Measurements from ENCODE around the gene LCN6.
"Not testable (repeated sequence)": the region's sequence is repeated elsewhere in the genome, so short reads cannot be mapped to it uniquely, and the experiment has no call there.

Gene LCN6

GRCh38 chr9:136782452-136782851, 34.1 kb upstream of the LCN6 start:
- DNase-seq = no peak

DNA sequence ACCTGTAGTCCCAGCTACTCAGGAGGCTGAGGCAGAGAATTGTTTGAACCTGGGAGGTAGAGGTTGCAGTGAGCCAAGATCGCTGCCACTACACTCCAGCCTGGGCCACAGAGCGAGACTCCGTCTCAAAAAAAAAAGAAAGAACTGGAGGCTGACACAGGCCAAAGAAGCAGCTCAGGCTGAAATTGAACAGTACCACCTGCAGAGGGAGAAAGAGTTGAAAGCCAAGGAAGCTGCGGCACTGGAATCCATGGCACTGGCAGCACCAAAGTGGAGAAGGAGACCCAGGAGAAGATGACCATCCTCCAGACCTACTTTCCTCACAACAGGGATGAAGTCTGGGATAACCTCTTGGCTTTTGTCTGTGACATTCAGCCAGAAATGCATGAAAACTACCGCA, 31.5 kb upstream of the LCN6 start:
- no peak for DNase-seq

DNA sequence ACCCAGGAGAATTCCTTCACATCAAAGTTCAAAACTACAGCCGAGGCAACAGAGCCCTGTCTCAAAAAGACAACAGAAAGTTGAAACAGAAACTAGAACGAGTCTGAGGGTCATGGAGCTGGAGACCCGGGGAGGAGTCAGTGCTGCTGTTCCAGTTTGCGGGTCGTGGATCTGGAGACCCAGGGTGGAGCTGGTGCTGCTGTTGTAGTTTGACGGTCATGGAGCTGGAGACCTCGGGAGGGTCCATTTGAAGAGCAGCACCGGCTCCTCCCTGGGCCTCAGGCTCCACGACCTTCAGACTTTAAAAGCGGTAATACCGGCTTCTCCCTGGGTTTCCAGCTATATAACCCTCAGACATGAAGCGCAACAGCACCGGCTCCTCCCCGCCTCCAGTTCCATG, 29.0 kb upstream of the LCN6 start:
- no peak for DNase-seq

DNA sequence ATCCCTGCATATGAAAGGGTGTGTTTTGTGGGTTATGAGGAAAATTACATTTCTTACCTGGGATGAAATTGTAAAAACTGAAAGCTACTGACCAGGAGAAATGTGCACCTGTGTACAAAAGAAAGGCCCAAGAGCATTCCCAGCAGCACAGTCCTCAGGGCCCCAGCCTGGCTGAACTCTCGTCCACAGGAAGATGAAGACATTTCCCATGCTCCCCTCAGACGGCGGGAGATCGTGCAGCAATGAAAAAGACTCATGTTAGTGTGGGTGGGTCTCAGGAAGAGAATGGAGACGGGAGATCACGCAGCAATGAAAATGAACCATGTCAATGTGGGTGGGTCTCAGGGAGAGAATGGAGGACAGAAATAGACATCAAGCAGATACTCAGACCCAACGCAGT, 28.6 kb upstream of the LCN6 start:
- DNase-seq = no peak

- no peak for DNase-seq
These were observed 26.9 kb upstream of the LCN6 start for GRCh38 chr9:136775191-136775590.

DNA sequence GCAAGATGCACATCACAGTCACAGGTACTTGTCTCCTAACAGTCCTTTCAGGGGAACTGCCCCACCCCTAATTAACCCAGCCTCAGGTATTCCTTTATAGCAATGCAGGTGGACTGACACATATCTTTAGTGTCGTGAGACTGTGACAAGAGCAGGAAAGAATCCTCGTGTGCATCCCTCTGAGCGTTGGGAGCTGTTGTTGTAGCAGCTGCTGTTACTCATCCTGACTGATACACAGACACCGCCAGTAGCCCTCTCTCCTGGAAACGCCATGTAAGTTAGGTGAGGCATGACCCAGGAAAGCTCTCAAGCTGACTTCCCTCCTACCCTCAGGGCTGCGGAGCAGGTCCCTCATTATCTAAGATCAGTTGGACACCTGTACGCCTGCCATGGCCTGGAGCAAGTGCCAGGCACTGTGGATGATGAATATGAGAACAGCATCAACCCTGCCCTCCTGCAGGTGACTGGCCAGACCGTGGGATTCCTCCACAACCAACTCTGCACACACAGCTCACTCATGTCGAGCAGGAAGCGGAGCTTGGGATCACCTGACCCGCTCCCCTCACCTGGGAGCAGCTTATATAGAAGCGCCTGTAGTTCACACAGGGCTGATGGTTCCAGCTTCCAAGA, 26.2 kb upstream of the LCN6 start:
- DNase-seq = no peak

DNA sequence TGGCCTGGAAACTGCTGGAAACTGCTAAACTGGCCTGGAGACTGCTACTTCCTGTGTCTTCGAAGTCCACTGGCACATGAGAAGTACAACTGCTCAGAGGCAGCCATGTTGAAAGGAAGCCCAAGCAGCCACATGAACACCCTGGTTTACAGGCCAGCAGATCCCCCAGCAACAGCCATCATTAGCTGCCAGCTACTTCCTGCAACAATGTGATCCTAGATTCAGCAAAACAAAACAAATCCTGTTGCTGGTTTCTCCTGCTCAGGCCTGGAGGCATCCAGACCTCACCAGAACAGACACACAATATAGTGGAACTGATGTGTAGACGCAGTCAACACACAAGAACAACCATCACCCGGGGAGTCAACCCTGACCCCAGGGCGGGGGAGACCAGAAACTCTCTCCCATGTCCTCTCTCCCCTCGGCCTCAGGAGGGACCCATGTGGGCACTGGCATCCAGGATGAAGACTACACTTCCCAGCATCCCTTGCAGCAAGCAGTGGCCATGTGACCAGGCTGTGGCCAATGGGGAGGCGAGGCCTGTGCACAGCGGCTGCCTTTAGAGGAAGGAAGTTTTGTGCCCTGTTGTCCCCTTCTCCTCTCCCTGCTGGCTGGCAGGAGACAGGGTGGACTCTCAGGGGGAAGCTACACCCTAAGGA, 25.2 kb upstream of the LCN6 start:
- DNase-seq = no peak

GRCh38 chr9:136771907-136772415, 23.6 kb upstream of the LCN6 start:
- DNase-seq = no peak

DNA sequence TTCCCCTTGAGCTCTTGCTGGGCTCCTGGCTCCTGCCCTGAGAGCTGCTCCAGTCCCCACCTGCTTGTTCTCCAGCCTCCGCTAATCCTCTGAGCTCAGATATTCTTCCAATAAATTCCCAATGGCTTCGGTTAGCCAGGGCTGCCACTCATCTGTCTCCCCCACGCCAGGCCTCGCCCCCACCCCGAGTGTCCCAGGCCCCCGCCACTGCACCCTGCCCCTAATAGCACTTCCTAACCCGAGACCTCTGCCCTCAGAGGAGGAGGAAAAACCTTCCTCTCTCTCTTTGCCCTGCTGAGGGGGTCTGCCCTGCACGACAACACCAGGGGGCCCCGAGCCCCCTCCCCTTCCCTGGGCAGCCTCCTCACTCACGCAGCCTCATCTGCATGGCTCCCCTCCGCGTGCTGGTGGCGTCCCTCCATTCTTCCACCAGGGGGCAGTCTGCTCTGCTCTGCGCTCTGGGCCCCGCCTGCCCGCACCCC, 21.4 kb upstream of the LCN6 start:
- DNase-seq = no peak

GRCh38 chr9:136766410-136767120, 18.2 kb upstream of the LCN6 start:
- DNase-seq = peak; percentile 44

GRCh38 chr9:136765745-136766409, 17.6 kb upstream of the LCN6 start:
- DNase-seq = not testable (repeated sequence)

DNA sequence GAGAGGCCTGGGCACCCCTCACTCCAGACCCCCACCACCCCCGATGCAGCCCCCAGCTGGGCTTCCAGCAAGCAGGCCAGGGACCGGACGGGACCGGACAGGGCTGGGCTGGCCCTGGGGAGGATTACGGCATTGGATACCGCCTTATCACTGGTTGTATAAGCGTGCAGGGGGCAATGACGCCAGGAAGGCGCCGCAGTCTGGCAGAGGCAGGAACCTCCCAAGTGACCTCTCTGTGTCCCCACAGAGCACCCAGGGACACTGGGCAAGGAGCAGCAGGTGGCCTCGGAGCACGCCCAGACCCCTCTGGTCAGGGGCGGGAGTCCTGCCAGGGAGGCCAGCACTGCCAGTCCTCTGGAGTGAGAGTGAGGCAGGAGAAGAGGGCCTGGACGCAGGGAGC, 16.7 kb upstream of the LCN6 start:
- DNase-seq = no peak

GRCh38 chr9:136764301-136764891, 16.1 kb upstream of the LCN6 start, which contains the start of gene LCN15:
Gene LCN15, minus strand, starts transcription at chr9:136764518. Its CDS starts 30 bp downstream, at chr9:136764488.
- DNase-seq = no peak

DNA sequence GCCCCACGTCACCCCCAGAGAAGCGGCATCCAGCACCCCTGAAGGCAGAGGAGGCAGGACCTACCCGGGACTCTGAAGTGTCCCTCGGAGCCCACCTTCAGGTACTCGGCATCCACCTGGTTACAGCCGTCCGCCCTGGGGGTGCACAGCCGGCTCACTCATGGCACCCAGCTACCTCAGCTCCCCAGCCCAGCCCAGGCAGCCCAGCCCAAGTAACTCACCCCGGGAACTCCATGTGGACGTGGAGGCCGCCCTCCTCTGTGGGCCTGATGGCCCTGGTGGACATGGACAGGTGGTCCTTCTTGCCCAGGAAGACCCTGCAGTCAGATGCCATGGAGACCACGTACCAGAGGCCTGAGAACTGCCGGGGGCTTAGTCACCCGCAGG, 15.3 kb upstream of the LCN6 start:
- no peak for DNase-seq

DNA sequence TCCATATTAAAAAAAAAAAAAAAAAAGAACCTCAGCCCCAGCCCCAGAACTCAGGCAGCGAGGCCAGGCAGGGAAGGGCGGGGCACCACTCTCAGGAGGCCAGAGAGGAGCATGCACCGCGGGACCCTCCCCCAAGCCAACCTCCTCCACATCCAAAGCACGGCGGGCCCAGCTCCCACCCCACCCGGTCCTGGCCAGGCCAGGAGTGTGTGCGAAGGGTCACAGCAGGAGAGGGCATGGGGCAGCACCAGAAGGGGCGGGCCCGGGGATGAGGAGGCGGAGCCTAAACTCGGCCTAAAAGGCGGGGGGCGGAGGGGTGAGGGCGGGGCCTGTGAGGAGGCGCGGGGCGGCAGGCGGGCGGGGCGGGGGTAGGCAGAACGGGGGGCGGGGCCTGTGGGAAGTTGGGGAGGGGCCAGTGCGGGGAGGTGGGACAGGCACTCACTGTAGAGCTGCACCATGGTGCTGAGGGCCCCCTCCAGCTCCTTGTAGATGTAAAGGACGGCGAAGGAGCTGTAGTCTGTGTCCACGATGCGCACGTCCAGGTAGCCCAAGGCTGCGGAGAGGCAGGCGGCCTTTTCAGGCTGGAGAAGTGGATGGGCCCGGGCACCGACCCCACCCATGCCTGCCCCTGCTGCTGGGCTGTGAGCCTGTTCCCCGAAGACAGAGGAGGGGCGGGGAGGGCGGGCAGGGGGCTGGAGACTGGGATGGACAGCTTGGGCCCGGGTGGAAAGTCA, 14.8 kb upstream of the LCN6 start:
- DNase-seq = no peak

DNA sequence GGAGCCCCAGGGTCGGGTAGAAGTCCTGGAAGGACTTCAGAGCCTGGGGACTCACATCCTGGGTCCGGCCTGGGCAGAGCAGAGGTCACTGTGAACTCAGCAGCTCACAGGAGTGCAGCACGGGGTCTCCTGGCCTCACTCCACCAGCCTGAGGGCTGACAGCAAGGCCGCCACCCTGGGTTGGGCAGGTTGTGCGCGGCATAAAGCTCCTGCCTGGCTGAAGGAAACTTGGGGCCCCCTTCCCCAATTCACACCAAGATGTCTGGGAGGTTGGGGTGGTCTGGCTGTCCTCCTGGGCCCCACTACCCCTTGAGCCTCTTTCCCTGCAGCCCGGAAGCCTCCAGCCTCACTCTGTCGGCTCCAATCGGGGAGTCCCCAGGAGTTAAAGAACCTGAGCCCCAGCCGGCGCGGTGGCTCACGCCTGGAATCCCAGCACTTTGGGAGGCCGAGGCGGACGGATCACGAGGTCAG, 13.9 kb upstream of the LCN6 start:
- DNase-seq = no peak

- no peak for DNase-seq
These were observed 13.2 kb upstream of the LCN6 start for GRCh38 chr9:136761545-136761981.

DNA sequence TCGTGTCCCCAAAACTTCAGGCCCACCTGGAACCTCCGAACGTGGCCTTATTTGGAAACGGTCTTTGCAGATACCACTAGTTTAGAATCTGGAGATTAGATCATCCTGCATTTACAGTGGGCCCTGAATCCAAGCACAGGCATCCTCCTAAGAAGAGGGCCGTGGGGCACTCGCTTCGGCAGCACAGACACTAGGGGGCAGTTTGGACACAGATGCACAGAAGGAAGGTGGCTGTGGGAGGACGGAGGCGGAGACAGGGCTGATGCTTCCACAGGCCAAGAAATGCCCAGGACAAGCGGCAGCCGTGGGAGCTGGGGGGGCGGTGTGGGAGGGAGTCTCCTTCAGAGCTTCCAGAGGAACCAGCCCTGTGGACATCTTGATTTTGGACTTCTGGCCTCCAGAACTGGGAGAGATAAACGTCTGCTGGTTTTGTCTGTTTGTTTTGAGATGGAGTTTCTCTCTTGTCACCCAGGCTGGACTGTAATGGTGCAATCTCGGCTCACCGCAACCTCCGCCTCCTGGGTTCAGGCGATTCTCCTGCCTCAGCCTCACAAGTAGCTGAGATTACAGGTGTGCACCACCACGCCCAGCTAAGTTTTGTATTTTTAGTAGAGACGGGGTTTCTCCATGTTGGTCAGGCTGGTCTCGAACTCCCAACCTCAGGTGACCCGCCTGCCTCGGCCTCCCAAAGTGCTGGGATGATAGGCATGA, 12.7 kb upstream of the LCN6 start:
- DNase-seq = not testable (repeated sequence)

- DNase-seq = no peak
These were observed 12.1 kb upstream of the LCN6 start for GRCh38 chr9:136760424-136760823.

GRCh38 chr9:136759436-136760325, 11.4 kb upstream of the LCN6 start:
- no peak for DNase-seq

Data from SHP77 treated with DMSO at 0.1 percent for 48 hours (cell line).